HK-2 (cell line): Measurements from ENCODE around the gene GPX1.
"Not testable (repeated sequence)": the region's sequence is repeated elsewhere in the genome, so short reads cannot be mapped to it uniquely, and the experiment has no call there.

Experiments used
- DNase-seq: peaks from one replicate; pipeline ENCODE4 v3.0.0-alpha.2; 2018; ENCODE audit not compliant: unreplicated experiment

Gene GPX1

GRCh38 chr3:49357443-49358216 is 523 bp downstream of the GPX1 start:
- peak; percentile 62 for DNase-seq

DNA sequence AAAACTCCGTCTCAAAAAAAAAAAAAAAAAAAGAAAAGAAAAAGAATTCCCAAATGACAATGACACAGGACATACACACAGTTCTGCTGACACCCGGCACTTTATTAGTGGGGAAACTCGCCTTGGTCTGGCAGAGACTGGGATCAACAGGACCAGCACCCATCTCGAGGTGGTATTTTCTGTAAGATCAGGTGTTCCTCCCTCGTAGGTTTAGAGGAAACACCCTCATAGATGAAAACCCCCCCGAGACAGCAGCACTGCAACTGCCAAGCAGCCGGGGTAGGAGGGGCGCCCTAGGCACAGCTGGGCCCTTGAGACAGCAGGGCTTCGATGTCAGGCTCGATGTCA is 1.1 kb downstream of the GPX1 start:
- DNase-seq = not testable (repeated sequence)

DNA sequence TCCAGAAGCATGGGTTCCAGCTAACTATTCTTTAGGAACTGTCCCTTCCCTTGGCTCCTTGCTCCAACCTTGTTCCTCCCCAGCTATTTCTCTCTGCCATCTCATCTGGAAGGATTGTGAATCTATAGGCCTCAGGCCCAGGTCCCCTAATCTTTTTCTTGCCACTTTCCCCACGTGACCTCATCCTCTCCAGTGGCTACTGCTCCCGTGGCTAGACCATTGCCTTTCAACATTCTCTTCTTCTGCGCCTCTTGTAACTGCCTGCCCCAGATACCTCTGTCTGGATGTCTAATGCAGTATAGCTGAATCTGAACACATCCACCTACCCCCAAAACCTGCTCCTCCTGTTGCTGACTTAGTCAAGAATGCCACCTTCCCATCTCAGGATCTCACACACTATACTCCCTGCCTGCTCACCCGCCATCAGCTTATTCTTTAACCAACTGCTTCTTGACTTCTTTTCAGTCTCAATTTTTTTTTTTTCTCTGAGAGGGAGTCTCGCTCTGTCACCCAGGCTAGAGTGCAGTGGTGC is 5.2 kb downstream of the GPX1 start:
- DNase-seq = no peak

GRCh38 chr3:49352281-49352680 is 5.9 kb downstream of the GPX1 start:
- no peak for DNase-seq

GRCh38 chr3:49351521-49352011 is 6.6 kb downstream of the GPX1 start:
- DNase-seq = peak; percentile 33

DNA sequence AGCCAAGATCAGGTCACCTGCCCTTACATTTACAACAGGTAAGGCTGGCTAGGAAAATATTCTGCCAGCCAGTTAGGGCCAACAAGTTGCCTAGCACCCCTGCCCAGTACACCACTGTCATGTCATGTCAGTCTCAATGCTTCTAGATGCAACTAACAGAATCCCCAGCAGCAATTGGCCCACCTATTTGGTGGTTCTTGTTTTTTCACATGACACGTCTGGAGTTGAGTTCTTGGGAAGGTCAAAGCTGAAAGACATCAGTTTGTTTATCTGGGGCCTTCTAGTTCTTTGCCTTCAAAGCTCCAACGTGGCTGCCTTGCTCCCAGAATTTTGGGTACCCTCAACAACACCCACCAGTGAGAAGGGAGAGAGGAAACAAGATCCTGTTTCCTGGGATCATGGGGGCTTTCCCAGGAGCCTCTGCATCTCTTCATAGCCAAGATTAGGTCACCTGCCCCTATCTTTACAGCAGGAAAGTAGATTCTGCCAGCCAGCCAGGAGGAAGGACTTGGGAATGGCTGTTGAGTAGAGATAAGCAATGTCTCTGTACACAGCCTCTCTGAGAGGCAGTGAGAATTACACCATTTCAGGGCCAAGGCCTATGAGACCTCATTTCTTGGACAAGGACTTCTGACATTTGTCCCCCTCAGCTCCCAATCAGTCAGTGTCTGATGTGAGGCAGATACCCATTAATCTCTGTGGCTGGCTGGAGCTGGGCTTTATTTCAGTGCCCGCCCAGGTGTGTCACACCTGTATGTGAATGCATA is 8.6 kb downstream of the GPX1 start:
- no peak for DNase-seq

- not testable (repeated sequence) for DNase-seq
Measured at GRCh38 chr3:49348361-49348760, 9.8 kb downstream of the GPX1 start.

DNA sequence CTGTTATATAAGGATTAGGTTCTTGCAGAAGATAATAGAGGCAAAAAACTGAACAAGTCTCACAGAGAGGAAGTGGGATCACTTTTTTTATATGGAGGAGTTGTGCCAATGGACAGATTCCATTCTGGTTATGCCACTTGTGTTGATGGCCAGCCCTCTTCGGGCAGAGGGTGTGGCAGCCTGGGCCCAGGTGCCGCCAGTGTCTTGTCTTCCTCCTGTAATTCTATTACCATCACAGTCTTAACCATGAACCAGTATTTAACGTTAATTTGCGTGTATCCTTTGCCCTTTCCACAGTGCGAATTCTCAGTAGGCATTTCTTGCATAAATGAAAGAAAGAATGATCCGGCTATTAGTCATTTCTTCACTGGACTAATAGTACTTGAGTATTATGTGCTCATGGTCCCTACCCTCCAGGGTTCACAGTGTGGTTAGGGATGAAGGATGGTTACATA is 11.3 kb downstream of the GPX1 start:
- DNase-seq = no peak

DNA sequence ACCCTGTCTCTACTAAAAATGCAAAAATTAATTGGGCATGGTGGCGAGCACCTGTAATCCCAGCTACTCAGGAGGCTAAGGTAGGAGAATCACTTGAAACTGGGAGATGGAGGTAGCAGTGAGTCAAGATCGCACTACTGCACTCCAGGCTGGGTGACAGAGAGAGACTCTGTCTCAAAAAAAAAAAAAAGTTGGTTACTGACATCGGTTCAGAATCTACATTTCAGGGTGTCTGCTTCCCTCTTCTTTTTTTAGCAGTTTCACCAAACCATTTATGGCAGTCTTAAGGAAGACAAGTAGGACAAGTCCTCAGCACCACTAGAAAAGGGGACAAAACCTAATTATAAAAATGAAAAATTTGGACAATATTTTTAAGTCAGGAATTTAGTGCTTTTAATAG is 15.0 kb downstream of the GPX1 start:
- no peak for DNase-seq

DNA sequence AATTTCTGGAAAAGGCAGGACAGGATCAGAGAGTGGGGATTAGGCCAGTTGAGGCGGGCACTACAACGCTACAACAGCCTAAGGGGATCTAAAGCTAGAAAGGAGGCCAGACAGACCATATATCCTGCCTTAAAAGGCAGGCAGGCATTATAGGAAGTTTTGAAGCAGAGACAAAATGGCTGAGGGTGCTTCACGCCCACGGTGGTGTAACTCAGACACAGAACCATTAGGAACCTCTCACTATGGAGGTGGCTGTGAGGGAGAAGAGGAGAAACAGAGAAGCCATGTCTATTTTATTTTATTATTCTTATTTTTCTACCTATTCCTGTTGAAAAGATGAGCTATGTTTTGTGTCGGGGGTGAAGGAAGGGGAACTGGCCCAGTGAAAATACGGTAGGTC is 16.2 kb downstream of the GPX1 start:
- DNase-seq = no peak

DNA sequence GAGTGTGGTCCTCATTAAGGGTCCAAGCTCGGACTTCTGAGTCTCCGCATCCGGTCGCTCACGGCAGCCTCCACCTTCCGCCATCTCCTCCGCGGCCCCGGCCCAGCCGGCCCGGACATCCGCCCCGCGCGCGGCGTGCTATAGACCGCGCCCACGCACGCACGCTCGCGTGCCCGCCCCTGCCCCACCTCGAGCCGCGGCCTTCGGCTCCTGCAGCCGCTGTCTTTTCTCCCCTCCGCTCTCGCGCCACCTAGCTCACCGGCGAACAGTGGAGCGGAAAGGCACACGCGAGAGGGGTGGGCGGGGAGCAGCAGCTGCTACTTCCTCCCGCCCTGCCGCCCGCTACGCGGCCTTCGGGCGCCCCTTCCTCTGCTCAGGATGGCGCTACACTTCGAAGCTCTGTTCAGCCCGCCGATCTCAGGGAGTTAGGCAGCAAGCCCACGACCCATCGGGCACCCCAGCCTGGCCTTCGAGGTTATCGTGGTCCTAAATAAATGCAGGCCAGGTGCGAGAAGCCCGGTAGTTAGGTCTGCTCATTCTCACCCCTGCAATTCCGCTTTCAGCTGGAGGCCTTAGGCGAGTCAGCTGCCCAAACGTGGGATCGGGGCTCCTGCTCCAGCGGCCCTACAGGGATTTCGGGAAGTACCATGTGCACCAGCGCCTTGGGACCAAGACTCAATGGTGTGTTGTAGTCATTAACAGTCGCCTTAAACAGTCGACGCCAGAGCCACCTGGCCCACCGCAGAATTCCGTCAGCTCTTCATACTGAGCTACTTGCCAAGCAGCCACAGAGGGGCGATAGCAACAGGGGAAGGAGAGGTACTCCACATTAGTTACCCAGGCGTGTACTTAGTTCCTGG is 18.0 kb downstream of the GPX1 start, which contains the start of gene USP4:
Gene USP4, minus strand, starts transcription at position 113 of the 860 bp plus-strand sequence. Its CDS starts 29 bp downstream, at position 84.
- peak; percentile 88 for DNase-seq

GRCh38 chr3:49339581-49339940 is 18.6 kb downstream of the GPX1 start:
- DNase-seq = no peak

- no peak for DNase-seq
Measured at GRCh38 chr3:49333916-49334633, 24.1 kb downstream of the GPX1 start.

- no peak for DNase-seq
Measured at GRCh38 chr3:49333091-49333490, 25.1 kb downstream of the GPX1 start.

DNA sequence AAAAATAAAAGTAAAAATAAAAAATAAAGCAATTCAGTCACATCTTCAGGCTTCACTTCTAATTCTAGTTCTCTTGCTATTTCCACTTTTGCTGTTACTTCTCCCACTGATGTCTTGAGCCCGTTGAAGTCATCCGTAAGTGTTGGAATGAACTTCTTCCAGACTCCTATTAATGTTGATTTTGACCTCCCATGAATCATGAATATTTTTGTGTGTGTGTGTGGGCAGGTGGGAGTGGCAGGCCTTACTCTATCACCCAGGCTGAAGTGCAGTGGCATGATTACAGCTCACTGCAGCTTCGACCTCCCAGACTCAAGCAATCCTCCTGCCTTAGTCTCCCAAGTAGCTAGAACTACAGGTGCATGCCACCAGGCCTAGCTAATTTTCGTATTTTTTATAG is 29.0 kb downstream of the GPX1 start:
- DNase-seq = no peak

- DNase-seq = not testable (repeated sequence)
Measured at GRCh38 chr3:49328350-49328749, 29.8 kb downstream of the GPX1 start.

DNA sequence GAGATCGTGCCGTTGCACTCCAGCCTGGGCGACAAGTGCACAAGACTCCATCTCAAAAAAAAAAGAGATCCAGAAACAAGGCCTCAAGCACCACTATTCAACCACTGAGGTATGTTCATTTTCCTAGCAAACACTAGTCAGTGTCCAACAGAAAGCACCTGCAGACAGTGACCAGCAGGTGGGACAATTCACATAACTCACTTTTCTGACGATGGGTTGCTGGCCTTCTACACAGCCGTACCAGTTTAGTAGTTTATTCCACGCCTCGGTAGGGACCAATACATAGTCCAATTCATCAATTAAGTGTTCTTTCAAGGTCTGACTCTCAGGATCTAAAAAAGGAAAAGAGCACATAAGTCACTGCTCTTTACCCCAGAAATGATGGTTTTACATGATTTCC is 30.7 kb downstream of the GPX1 start:
- DNase-seq = no peak

DNA sequence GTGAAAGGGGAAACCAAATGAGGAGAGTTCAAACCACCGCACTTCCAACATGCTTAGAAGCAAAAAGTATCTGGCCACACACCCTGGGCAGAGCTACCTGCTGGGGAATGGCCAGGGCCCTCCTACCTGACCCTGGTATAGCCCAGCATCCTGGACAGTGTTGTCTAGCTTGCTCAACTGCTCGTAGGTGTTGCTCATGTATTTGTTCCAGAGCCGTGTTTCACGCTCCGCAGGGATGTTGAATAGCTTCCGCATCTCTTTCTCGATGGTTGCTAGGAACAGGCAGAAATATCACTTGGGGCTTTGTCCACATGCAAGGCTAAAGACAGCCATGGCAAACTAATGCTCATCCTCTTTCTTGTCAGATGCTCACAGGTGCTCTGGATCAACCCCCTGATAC is 33.4 kb downstream of the GPX1 start:
- DNase-seq = no peak

DNA sequence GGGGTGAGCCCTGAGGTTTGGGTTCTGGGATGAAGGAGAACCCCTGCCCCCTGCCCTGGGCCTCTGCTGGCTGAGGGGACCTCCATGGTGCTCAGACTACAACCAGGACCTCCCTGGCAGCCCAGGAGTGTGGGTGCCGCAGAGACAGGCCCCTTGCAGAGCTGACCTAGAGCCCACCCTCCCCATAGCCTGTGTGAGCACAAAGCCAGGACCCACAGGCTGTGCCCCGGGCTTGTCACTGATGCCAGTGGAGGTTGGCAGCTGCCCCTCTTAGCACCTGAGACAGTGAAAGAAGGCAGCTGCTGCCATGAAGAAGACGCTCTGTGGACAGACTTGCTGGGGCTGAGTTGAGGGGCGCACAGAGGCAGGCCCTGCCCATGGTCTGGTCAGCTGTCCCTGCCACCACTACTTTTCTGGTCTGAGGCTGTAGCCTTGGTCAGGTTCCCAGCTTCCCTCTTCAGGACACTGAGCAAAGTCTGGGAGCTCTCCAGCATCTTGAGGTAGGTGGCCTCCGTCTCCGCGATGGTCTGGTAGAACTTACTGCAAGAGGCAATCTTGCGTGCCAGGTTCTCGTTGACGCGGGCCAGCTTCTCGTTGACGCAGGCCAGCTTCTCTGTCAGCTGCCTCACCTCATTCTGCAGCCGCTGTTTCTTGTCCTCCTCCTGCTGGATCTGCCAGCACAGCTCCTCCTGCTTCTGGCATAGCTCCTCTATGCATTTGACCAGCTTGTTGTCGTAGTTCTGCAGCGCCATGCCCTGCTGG is 41.3 kb downstream of the GPX1 start:
- no peak for DNase-seq

DNA sequence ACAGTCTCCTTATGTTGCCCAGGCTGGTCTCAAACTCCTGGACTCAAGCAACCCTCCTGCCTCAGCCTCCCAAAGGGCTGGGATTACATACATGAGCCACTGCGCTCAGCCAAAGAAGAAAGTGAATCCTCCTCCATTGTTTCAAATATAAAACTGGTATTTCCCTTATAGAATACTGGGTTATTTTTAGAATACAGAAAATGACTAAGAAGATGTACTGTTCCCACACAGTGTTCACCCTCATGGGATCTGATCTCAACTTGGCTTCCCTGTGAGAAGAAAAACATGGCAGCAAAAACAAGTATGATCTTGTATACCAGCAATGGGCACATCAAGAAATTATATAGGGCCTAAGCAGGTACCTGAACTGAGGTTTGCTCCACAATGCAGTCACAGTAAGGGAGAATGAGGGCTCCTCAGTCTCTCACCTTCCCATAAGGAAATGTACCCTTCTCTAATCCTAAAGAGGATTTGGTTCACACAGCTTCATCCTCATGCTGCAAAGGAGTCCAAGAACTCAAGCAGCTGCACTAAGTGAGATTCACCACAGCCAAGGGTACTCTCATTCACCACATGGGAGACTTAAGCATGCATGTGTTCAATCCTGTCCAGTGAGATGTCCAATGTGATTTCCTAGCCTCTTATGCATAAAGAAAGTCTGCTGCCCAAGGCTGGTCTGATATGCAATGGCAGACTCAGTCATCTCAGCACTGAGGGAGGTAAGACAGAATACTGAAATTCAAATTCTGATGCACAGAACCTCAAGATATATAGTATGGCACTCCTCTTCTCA is 44.1 kb downstream of the GPX1 start:
- no peak for DNase-seq
